ENCODE results near the gene RAB4B.

- no peak for TF ChIP-seq ZNF274 (IDR thresholded peaks at IDR 0.05; ENCODE audit: low read depth, low read length)
- no peak for TF ChIP-seq SUZ12 (IDR thresholded peaks at IDR 0.05; ENCODE audit: extremely low read depth, insufficient read depth, insufficient read length)
Measured at GRCh38 chr19:40783711-40784110, 5.7 kb downstream of the RAB4B start.
